HG03039 (cell line): ENCODE measurements around the gene JAK2.
"Not testable (repeated sequence)": the region's sequence is repeated elsewhere in the genome, so short reads cannot be mapped to it uniquely, and the experiment has no call there.

Source experiments
- ATAC-seq: cut with Tn5 transposase; IDR thresholded peaks from one replicate; pipeline ENCODE4 v1.9.1; 2021; ENCODE audit warnings: mild to moderate bottlenecking, moderate library complexity; ENCODE audit not compliant: unreplicated experiment

JAK2 gene

DNA sequence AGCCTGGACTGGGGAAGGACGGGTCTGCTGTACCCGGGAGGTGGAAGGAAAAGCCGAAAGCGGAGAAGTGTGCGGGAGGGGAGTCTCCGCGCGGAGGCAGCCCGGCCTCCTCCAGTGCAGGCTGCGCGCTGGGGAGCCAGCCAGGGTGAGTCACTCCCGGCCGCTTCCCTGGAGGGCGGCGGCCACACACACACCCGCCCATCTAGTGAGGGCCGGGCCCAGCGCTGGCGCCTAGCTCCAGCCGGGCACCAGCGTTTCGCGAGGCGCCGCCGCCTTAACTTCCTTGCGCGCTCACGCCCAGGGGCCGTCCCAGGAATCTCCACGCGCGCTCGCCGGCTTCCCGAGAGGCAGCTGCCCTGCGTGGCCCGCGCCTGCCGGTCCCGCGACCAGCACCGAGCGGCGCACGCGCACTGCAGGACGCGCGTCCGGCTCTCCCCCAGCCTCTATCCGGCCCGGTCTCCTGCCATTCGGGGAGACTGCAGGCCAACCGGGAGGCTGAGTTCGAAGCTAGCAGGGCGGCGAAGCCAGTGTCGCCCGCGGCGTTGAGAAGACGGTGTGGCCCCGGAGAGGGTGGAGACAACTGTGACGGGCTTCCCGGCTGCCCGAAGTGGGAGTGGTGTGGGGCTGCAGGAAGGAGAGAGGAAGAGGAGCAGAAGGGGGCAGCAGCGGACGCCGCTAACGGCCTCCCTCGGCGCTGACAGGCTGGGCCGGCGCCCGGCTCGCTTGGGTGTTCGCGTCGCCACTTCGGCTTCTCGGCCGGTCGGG, at the start of gene JAK2:
TSS of gene JAK2 (plus strand) at position 652 of the 765 bp plus-strand sequence. CDS start 36,716 bp downstream, outside the sequence.
- ATAC-seq: peak; percentile 66

DNA sequence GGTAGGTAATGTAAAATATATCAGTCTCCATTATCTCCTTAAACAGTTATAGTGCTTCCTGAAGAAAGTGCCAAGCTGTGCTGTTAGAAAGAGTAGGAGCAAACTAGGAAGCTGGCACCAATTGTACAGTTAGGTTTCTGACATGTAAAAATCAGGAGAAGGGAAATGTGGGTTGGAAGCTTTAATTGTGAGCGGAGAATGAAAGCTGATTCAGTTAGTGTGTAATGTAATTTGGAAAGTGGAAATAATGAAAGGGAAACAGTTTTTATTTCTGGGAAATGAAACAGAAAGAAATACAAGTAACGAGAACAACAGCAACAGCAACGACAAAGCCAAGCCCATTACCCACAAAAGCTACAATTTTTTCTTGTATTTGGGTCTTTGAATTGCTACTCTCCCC, 48.8 kb upstream of the JAK2 start:
- ATAC-seq: no peak

DNA sequence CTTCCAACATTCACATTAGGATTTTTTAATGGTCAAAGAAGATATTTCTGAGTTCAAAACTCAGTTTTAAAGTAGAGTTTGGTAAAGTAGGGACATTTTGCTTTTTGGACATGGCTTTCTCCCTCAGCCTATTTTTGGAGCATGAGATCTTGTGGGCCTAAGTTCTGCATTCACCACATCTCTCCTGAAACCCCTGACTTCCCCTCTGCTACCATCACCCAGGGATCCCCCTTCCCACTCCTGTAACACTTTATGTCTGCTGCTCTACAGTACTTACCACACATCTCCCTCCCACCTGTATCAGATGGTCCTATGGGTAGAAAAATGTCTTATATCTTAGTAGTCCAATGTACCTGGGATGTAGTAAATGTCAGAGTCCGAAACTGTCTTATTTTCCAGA, 48.2 kb upstream of the JAK2 start:
- ATAC-seq: peak; percentile 63

DNA sequence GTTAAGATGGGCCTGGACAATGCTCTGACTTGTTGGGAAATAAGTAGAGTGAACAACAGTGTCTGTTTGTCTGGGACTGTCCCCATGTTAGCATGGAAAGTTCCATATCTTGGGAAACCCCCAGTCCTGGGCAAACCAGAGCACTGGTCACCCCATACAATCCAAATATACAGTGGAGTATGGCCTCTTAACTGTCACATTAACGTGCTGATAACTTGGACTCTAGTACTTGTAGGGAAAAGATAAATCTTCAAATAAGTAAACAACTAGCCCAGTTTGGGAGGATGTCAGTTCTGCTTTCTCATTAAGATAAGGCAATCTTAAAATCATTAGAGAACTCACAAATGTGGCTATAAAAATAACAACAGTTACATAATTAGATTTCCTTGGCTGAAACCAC, 47.6 kb upstream of the JAK2 start:
- ATAC-seq: no peak

DNA sequence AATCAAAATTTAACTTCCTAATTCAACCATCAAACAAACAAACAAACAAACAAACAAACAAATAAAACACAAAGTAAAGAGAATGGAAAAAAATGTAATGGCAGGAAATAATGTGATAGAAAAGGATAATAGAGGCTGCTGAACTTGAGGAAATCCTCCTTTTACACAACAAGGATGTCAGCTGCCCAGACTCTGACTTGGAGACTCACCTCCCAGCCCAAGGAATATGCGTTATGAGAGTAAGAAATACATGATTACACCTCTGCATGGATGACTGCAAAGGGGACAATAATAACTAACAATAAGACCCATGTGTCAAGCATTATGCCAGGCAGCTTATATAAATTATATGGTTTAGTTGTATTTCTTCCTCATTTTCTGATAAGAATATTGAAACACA, 46.6 kb upstream of the JAK2 start:
- no peak for ATAC-seq

DNA sequence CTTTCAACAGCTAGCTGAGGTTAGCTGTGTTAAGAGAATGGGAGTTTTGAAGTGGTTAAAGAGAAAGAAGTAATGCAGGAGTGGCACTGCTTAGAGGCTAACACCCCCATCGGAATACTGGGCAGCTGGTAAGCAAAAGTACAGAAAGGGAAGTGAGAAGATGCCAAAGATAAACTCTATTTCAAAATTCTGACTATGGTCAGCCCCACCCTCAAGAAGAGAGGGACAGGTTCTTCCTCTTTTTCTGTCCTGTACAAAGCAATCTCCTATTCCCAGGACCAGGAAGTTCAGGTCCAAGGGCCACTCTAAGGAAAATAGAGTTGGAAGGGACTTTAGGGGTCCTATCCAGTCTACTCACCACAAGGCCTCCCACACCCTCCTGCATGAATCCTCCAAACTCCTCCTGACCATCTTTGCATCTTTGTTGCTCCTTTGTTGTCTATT, 45.9 kb upstream of the JAK2 start:
- ATAC-seq: peak; percentile 57

DNA sequence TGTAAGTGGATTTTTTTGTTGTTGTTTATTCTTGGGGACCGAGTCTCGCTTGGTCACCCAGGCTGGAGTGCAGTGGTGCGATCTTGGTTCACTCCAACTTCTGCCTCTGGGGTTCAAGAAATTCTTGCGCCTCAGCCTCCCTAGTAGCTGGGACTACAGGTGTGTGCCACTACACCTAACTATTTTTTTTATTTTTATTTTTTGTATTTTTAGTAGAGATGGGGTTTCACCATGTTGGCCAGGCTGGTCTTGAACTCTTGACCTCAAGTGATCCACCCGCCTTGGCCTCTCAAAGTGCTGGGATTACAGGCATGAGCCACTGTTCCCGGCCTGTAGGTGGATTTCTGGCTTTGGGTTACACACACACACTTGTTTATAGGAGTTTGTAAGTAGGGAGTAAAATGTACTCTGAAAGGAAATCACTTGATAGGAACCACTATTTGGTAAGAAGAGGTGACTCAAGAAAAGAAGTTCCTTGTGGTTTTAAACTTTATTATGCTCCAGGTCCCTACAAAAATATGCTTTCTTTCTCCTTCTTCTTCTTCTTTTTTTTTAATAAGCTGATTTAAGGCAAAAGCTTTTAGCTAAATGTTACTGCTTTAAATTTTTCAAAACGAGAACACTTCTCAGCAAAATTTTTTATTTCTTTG, 42.9 kb upstream of the JAK2 start:
- ATAC-seq: not testable (repeated sequence)

DNA sequence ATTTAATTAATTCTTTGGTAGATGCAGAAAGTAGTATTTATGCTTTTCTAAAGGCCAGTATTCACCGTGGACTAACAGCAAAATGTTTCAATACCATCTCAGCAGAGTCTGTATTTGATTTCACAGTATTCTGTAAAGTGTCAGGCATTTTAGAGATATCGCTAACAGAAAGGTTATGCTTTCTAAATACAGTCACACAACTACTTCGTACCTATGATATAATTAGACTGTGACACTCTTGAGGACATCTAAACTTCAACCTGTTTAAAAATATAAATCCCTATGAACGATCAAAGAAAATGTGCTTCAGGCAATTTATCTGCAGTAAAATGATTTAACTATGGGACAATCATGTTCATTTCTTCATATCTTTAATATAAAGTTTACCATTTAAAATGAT, 41.7 kb upstream of the JAK2 start:
- ATAC-seq: no peak

DNA sequence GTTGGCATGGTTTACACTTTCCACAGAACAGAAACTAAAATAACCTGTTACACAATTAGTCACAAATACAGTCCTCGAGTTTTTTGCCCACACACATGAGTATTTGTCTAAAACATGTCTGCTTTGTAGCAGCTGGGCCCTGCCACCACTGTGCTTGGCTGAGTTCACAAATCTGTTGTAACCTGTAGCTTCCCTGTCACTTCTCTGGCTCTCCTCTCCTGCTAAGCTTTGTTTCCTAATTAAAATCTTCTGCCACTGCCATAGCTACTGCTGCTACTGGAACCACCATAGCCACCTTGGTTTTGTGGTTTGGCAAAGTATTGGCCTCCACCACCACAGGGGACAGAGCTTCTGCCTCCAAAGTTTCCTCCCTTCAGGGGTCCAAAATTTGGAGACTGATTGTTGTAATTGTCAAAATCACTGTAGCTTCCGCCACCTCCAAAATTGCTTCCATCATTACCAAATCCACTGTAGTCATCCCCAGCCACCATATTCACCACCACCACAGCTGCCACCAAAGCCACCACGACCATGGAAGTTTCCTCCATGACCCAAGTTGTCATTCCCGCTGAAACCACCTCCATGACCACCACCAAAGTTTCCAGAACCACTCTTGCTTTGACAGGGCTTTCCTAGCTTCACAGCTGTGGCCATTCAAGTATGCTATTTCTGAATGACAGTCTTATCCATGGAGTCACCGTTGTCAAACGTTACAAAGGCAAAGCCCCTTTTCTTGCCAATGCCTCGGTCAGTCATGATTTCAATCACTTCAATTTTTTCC, 40.5 kb upstream of the JAK2 start:
- ATAC-seq: not testable (repeated sequence)

DNA sequence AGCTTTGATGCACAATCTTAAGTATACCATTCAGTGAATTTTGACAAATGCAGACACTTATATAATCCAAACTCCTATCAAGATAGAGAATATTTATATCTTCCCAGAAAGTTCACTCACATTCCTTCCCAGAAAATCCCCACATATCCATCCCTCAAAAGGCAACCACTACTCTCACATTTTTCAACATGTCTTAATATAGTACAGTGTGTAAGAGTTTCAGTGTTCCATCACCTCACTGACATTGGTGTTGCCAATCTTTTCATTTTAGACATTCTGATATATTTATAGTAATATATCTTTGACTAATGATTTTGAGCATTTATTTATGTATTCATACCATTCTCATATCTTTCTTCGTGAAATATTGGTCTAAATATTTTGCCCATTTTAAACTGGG, 38.1 kb upstream of the JAK2 start:
- ATAC-seq: no peak

DNA sequence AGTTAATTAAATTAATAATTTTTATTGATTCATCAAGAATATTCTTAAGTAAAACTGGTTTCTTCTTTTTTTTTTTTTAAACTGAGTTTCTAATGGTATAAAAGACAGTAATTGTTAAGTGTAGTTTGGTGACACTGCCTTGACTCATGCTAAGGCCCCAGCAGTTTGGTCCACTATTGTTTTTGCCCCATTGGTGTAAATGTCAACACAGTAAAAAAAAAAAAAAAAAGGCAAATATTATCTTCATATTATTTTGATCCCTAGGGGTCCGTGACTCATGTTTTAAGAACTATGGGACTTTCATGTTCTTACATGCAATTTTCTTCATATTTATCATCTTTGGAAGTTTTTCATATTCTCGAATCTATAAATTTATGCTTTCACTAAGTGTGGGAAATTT, 29.2 kb upstream of the JAK2 start:
- no peak for ATAC-seq

DNA sequence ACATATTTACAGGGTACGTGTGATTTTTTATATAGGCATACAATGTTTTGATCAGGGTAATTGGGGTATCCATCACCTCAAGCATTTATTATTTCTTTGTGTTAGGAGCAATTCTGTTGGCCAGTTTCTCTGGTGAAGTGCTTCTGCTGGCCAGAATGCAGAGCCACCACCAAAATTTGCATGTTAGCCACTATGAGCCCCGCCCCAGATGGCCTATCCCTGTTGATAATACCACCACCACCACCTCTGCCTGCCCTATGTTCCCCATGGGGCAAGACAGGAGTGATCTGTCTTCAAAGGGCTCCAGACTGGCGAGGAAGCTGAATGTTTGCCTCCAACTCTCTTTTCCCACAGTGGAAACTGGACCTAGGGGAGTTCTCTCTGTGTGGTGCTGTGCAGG, 26.0 kb upstream of the JAK2 start:
- no peak for ATAC-seq

DNA sequence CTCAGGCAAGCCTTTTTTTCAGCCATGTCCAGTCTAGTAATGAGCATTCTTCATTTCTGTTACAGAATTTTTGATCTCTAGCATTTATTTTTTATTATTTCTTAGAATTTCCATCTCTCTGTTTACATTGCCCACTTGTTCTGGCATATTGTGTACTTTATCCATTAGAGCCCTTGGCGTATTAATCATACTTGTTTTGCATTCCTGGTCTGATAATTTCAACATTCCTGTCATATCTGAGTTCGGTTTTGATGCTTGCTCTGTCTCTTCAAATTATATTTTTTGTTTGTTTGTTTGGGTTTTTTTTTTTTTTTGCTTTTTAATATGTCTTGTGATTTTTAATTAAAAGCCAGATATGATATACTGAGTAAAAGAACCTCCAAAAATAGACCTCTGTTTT, 23.0 kb upstream of the JAK2 start:
- no peak for ATAC-seq

DNA sequence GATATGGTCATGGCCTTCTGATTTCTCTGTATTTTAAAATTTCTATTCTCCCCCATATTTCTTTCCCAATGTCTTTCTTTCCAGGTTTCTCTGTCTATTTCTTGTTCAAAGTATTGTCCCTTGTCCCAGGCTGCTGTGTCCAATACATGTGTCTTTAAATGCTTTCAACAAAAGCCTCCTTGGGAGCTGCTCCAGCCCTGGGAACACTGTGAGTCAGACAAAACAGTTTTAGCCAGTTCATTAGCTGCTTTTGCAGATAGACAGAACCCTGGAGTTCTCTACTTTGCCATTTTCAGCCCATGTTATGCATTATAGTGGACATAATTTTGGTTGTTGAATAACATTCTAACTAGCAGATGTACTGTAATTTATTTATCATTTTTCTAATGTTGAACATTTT, 20.5 kb upstream of the JAK2 start:
- no peak for ATAC-seq

DNA sequence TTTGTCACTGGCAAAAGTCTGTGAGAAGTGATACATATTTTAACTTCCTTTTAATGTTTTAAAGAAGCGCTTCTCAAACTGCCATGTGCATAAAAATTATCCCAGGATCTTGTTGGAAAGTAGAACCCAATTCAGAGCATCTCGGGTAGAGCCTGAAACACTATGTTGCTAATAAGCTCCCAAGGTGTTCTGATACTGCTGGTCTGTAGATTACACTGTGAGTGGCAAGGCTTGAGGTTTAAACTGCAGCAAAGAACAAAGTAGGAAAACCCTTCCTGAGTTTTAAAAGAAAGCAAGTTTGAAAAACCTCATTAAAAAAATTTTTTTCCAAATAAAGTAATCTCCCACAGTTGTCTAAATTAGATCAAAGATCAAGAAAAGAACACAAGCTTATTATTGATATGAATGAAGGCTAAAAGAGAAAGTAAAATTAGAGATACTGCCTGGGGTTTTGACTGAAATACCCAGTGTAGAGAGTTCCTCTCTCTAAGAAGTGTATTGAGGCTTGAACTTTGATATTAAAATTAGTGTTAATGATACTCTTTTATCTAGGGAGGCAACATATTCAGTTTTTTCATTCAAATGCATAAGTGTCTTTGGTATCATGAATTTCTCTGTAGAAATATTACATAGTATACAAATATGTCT, 19.8 kb upstream of the JAK2 start:
- ATAC-seq: no peak

DNA sequence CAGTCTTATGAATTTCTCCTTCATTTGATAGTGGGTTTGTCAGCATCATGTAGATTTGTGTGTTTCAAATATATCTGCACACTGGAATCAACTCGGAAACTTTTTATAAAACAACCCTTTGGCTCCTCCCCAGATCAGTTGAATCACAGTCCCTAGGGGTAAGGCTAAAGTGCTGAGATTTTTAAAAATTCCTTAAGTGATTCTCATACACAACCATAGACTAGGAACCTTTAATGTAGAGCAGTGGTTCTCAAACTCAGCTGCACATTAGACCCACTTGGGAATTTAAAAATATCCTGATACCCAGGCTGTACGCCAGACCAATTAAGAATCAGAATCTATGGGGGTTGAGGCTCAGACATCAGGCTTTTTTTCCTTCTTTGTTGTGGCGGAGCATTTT, 17.5 kb upstream of the JAK2 start:
- ATAC-seq: no peak

DNA sequence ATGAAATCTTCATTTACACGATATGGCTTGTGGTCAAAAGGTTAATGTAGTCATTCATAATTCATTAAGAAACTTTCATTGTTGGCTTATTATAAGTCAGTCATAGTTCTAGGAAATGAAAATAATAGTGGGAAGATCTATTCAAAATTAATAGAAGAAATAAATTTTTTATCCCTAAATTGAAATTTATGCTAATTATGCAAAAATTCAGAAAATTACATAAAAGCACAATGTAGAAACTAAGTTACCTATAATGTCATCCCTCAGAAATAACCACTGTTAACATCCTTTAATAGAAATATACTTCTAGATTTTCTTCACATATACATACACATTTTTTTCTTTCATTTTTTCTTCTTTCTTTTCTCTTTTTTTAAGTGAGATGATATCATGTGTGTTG, 15.9 kb upstream of the JAK2 start:
- ATAC-seq: no peak

DNA sequence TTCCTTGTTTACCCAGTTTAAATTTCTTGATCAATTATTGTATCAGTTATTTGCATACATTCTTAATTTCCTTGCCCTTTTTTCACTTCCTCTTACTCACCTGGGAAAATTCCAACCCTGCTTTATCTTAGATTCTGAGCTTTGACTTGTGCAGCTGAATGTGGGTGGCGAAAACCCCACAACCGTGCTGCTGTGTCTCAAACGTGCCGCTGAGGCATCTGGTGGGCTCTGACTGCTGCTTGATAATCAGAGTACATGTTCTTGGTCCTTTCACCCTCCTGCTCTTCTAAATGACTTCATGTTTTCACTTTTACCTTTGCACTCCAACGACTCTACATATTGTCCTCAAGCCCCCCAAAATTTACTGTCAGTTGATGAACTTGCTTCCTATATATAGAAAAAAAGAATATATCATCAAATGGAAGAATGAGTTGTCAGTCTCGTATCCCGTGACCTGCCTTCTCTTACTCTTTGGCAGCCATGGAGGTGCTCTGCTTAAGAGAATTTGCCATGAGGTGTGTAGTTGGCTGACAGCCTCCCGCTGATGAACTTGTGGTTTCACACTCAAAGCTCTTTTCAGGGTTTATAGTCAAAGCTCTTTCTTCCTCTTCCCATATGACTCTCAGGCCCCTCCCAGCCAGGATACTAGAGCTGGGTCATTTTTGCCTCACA, 14.0 kb upstream of the JAK2 start:
- peak; percentile 86 for ATAC-seq

DNA sequence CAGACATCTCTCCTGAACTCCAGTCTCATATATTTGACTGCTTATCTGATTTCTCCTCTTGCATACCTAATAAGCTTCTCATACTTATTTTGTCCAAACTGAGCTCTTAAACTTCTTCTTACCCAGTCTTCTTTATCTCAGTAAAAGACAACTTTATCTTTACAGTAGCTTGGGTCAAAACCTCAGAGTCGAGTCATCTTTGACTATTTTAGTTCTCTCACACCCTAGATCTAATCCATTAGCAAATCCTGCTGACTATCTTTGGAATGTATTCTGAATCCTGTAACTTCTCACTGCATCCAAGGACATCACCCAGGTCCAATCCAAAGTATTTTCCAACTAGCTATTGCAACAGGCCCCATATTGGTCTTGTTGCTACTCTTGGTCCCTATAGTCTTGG, 11.8 kb upstream of the JAK2 start:
- no peak for ATAC-seq

DNA sequence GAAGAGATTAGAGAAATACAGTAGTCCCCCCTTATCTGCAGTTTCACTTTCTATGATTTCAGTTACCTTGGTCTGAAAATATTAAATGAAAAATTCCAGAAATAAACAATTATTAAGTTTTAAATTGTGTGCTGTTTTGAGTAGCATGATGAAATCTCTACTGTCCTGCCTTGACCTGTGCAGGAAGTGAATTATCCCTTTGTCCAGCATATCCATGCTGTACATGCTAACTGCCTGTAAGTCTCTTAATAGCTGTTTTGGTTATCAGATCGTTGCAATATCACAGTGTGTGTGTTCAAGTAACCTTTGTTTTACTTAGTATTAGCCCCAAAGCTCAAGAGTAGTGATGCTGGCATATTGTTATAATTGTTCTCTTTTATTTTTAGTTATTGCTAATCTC, 11.2 kb upstream of the JAK2 start:
- ATAC-seq: no peak

DNA sequence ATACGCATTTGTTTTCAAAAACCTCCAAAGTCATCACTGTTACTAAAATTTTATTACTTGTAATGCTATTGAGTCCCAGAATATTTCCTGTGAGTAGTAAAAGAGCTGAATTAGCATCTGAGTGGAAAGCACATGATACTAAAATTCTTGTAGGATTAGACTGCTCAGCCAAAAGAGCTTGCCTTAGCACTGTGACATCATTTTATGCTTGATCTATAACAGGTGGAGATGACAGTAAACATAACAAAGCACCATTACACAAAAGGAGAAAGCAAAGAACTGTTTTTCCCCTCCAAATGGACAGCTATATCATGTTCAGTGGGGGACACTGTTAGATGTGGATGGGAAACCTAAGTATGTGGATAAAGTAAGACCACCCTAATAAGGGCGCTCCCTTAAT, 5.8 kb upstream of the JAK2 start:
- no peak for ATAC-seq
